SH-SY5Y (cell line): ENCODE measurements around the gene ZNF41.

Experiments
- GATA2 ChIP-seq: IDR thresholded peaks from 2 replicates; pipeline ENCODE4 v1.6.1; 2011; ENCODE audit warnings: mild to moderate bottlenecking, low read depth, low read length
- GATA3 ChIP-seq: IDR thresholded peaks from 2 replicates; pipeline ENCODE4 v1.6.1; 2011; ENCODE audit warnings: low read depth, mild to moderate bottlenecking, low read length, moderate library complexity

Gene ZNF41

GRCh38 chrX:47499293-47499692 is 16.3 kb upstream of the ZNF41 start:
- TF ChIP-seq GATA3 (no peak), GATA2 (no peak)

DNA sequence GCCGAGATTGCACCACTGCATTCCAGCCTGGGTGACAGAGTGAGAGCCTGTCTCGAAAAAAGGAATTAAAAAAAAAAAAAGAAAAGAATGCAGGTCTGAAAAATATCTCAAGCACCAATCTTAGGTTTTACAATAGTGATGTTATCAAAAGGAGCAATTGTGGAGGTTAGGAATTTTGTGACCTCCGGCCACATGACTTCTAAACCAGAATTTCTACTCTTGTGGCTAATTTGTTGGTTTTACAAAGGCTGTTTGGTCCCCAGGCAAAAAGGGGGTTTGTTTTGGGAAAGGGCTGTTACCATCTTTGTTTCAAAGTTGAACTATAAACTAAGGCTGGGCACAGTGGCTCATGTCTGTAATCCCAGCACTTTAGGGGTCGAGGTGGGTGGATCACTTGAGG is 15.4 kb upstream of the ZNF41 start:
- TF ChIP-seq GATA3 (no peak), GATA2 (no peak)

GRCh38 chrX:47497271-47497888 is 14.4 kb upstream of the ZNF41 start:
- no peak for TF ChIP-seq GATA3
- TF ChIP-seq GATA2 = no peak

GRCh38 chrX:47489507-47490275 is 6.7 kb upstream of the ZNF41 start:
- TF ChIP-seq GATA3 = no peak
- no peak for TF ChIP-seq GATA2

GRCh38 chrX:47484885-47485284 is 1.9 kb upstream of the ZNF41 start:
- no peak for TF ChIP-seq GATA2
- no peak for TF ChIP-seq GATA3

GRCh38 chrX:47483306-47484268 is 565 bp upstream of the ZNF41 start:
- no peak for TF ChIP-seq GATA3
- TF ChIP-seq GATA2 = no peak

DNA sequence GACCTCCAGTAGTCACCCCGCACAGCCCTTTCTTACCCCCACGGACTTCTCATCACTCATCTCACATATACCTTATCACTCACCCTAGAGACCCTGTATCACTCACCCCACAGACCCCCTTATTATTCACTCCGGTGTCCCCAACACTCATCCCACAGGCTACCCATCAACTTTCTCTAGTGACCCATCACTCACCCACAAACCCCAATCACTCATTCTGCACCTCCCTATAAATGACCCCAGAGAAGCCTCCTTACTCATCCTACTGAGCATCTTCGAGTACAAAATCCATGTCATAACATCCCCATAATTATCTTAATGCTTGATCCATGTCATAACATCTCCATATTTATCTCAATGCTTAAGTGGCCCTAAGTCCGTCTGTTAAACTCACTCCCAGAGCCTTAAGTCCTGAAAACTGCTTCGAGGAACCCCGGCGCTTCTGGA is 934 bp downstream of the ZNF41 start:
- TF ChIP-seq GATA2 (no peak), GATA3 (no peak)

- TF ChIP-seq GATA2 = no peak
- no peak for TF ChIP-seq GATA3
Measured at GRCh38 chrX:47481160-47481559, 1.9 kb downstream of the ZNF41 start.

DNA sequence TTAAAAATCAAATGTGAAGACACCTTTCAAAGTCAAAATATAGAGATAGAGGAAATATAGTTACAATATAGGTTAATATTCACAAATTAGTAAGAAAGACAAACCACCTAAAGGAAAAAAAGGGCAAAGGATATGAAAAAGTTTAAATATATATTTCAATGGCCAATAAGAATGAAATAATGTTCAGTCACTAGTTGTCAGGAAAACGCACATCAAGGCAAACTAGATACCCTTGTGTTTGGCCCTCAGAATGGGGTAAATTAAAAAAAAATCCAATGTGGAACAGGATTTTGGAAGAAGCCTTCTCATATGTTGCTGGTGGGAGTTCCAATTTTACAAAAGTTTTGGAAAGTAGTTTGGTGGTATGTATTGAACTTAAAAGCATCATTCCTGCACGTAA is 2.4 kb downstream of the ZNF41 start:
- TF ChIP-seq GATA3 (no peak), GATA2 (no peak)

GRCh38 chrX:47475476-47475875 is 7.5 kb downstream of the ZNF41 start:
- TF ChIP-seq GATA3 = no peak

DNA sequence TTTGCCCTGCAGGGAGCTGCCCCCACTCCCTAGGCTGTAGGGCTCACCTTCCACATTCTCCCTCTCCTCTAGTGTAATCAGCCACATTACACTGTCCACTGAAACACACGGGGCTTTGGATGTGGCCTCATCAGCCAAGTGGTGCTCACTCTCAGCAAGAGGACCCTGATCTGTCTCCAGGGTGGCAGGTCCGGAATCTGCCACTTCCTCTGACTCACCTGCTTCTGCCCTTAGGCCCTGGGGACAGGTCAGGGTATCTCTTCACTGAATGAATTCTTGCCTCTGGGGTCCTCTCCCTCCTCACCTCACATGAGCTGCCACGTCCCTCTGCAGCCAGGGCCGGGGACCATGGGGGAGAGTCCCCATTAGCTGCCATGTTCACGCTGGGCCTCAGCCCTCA is 15.9 kb downstream of the ZNF41 start:
- TF ChIP-seq GATA2 (no peak), GATA3 (no peak)

DNA sequence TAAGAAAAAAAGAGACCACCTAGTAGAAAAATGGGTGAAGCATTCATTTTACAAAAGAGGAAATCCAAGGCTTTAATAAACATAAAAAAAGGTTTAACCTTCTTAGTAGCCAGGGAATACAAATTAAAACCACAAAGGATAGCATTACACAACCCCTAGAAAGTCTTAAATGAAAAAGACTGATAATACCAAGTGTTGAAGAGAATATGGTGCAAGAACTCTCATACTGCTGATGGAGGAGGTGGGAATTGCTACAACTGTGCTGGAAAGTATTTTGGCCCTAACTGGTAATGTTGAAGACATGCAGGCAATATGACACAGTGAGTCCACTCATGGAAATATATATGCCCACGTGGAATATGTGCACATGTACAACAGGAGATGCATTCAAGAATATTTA is 22.5 kb downstream of the ZNF41 start:
- TF ChIP-seq GATA3 (no peak), GATA2 (no peak)

GRCh38 chrX:47458528-47458927 is 24.5 kb downstream of the ZNF41 start:
- TF ChIP-seq GATA2 = no peak
- TF ChIP-seq GATA3 = no peak

DNA sequence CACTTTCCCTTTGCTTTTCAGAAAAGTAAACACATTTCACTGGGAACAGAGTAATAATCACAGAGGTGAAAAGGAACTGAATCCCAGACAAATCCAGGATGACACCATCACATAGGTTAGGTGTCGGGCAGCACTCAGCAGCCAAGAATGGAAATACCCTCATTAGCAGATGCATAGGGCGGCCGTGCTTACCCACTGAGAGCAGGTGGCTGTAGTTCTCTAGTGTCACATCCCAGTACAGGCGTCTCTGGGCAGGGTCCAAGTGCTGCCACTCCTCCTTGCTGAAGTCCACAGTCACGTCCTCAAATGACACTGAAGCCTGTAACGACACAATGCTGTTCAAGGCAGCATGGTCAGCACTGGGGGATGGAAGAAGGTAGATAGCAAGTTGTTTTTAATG is 26.9 kb downstream of the ZNF41 start:
- TF ChIP-seq GATA2 = no peak
- TF ChIP-seq GATA3 = no peak

DNA sequence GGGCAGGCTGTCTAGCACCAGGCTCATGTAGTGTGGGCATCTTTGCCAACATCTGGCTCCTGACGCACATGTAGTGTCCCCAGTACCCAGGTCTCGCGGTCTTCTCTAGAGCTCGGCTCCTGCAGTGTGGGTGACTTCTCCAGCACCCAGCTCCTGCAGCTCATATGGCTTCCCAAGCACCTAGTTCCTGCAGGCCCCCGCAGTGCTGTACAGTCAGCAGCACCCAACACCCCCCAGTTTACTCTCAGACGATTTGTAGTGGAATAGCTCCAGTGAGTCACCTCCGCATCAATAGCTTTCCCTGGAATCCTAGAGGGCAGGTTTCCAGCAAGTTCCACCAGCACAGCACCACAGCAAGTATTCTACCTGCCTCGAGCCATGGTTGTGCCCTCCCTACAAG is 30.9 kb downstream of the ZNF41 start:
- no peak for TF ChIP-seq GATA2
- TF ChIP-seq GATA3 = no peak
